SK-MEL-5 (cell line): ENCODE data around the gene ACTL8. TPM values are rescaled to one million over a fixed set of nuclear protein-coding genes. Genes with fewer than 3 reads are reported as not detected.

ENCODE experiments used
- DNase-seq: peaks from one replicate; pipeline ENCODE4 v3.0.0-alpha.2; 2016; ENCODE audit warnings: low read depth, low spot score
- in situ Hi-C: cut with HindIII; loops from 2 replicates; pipeline ENCODE4 v1.10.0; 2016; ENCODE audit warnings: low sequenced_read_pairs, high pct_unique_total_duplicates, low pct_unique_long_range_greater_than_20kb
- total RNA-seq: library from RNA; depleted of rRNA; stranded (reverse); fragments of >200 nt; shearing (Covaris generic); gene quantifications from 2 replicates; pipeline ENCODE4 v1.2.3, GENCODE V29; 2014

Gene ACTL8
- total RNA-seq, 1 experiment from 2014 or later: 0.40 TPM

GRCh38 chr1:17820198-17820597, 65.1 kb downstream of the ACTL8 start:
- no peak for DNase-seq

GRCh38 chr1:17822741-17823426, 67.8 kb downstream of the ACTL8 start:
- in situ Hi-C loops: no loop called here
- no peak for DNase-seq

More at GRCh38 chr1:17820198-17820597, 65.1 kb downstream of the ACTL8 start:
- in situ Hi-C loops: no loop called here

- DNase-seq: no peak
- in situ Hi-C loops: no loop called here
Observed at GRCh38 chr1:17825273-17826164, 70.4 kb downstream of the ACTL8 start.

GRCh38 chr1:17826165-17826488, 71.0 kb downstream of the ACTL8 start:
- peak; percentile 38 for DNase-seq
- in situ Hi-C loops: no loop called here

- in situ Hi-C loops: no loop called here
Observed at GRCh38 chr1:17828991-17829390, 73.9 kb downstream of the ACTL8 start.

GRCh38 chr1:17829579-17829978, 74.4 kb downstream of the ACTL8 start:
- no peak for DNase-seq
- in situ Hi-C loops: no loop called here

More at GRCh38 chr1:17828991-17829390, 73.9 kb downstream of the ACTL8 start:
- DNase-seq: no peak

- in situ Hi-C loops: no loop called here
Observed at GRCh38 chr1:17831597-17831996, 76.5 kb downstream of the ACTL8 start.

GRCh38 chr1:17833661-17834501, 78.7 kb downstream of the ACTL8 start:
- in situ Hi-C loops: no loop called here
- DNase-seq: no peak

More at GRCh38 chr1:17831597-17831996, 76.5 kb downstream of the ACTL8 start:
- peak; percentile 11 for DNase-seq

- DNase-seq: no peak
- in situ Hi-C loops: no loop called here
Observed at GRCh38 chr1:17834561-17835100, 79.5 kb downstream of the ACTL8 start.

- DNase-seq: no peak
- in situ Hi-C loops: no loop called here
Observed at GRCh38 chr1:17837233-17838030, 82.3 kb downstream of the ACTL8 start.

- DNase-seq: no peak
- in situ Hi-C loops: no loop called here
Observed at GRCh38 chr1:17839641-17840196, 84.6 kb downstream of the ACTL8 start.

- no peak for DNase-seq
- in situ Hi-C loops: no loop called here
Observed at GRCh38 chr1:17841944-17842343, 86.8 kb downstream of the ACTL8 start.

- in situ Hi-C loops: no loop called here
- no peak for DNase-seq
Observed at GRCh38 chr1:17842686-17843085, 87.6 kb downstream of the ACTL8 start.

GRCh38 chr1:17844185-17844826, 89.2 kb downstream of the ACTL8 start:
- DNase-seq: no peak
- in situ Hi-C loops: no loop called here

- in situ Hi-C loops: no loop called here
- no peak for DNase-seq
Observed at GRCh38 chr1:17845583-17845982, 90.5 kb downstream of the ACTL8 start.

GRCh38 chr1:17846341-17846740, 91.2 kb downstream of the ACTL8 start:
- in situ Hi-C loops: no loop called here
- no peak for DNase-seq
